Hematopoietic multipotent progenitor cell (in vitro differentiated cells): ENCODE measurements around the gene RAB5IF. TPM values are rescaled to one million over a fixed set of nuclear protein-coding genes. Genes with fewer than 3 reads are reported as not detected.
"Not testable (repeated sequence)": the region's sequence is repeated elsewhere in the genome, so short reads cannot be mapped to it uniquely, and the experiment has no call there.

ENCODE experiments used
- DNase-seq, 3 donors: peaks; one replicate each; pipeline ENCODE4 v3.0.0-alpha.2; 2011 to 2015; ENCODE audit warnings: low read depth in 2 of 3, low spot score in 2 of 3
- total RNA-seq: library from RNA; depleted of rRNA; stranded (reverse); fragments of >200 nt; gene quantifications from one replicate; pipeline ENCODE4 v1.2.3, GENCODE V29; 2012

Gene RAB5IF
- total RNA-seq, 1 donor = 52.8 TPM

GRCh38 chr20:36624944-36625324 lies 19.4 kb downstream of the RAB5IF start:
- no peak for DNase-seq

- no peak for DNase-seq
These were observed 22.5 kb downstream of the RAB5IF start for GRCh38 chr20:36628076-36628475.

DNA sequence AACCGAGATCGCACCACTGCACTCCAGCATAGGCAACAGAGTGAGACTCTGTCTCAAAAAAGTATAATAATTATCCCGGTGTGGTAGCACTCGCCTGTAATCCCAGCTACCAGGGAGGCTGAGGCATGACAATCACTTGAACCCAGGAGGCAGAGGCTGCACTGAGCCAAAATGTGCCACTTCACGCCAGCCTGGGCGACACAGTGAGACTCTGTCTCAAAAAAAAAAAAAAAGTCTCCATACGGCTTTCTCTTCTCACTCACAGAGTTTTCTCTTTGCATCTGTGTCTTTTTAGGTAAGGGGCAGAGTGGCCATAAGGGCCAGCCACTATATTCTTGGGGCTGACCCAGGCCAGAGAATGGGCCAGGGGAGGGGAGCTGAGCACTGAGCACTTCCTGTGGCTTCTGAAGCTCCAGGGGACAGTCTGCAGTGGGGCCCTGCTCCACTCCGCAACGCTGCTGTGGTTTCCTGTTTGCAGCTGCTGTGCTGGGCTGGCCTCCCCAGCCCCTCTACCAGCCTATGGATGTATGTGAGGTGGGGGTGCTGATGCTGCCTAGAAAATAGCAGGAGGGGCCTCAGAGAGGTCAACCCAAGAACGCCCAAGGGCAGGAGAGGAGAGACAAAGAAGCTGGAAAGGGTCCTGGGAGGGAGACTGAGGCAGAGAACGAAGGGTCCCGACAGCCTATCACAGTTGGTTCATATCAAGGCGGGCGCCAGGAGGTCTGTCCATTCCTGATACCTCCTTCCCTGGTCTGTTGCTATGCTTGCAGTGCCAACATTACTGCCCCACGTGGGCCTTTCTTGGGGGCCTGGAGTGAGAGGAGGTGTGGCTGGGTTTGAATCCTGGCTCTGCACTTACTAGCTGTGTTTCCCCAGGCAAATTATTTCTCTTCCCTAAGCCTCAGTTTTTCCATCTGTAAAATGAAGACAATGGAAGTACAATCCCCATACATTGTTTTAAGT lies 24.4 kb downstream of the RAB5IF start:
- DNase-seq = peak in 2 of 3 donors; percentile 43 to 52

DNA sequence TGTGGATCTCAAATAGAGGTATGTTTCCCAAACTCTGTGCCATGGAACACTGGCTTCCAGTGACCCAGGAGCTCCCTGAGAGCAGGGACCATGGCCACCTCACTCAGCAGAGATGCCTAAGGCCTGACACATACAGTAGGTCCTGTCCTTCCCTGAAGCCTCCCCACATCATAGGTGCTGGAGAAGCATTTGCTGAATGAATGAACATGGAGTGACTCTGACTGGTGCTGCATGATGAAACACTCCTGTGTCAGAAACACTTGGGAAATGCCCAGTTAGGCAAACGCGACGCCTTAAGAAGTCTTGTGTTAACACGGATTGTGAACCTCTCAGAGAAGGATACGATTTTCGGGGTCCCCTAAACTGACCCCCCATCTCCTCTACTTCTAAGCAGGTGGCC lies 26.1 kb downstream of the RAB5IF start:
- DNase-seq = no peak

DNA sequence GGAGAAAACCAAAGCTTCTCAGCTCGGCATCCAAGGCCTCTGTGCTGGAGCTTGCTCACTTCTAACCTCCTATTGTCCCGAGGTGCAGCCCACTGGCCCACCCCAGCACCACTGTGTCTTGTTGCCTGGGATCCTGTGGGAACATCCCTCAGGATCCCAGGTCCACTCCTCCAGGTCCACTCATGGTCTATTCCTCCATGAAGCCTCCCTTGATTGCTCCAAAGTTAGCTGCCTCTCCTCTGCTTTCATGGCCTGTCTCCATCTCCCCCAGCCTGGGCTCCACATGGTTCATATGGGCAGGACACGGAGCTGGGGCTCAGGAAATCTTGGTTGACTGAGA lies 26.5 kb downstream of the RAB5IF start:
- DNase-seq = no peak

- no peak for DNase-seq
These were observed 27.1 kb downstream of the RAB5IF start for GRCh38 chr20:36632487-36633284.

DNA sequence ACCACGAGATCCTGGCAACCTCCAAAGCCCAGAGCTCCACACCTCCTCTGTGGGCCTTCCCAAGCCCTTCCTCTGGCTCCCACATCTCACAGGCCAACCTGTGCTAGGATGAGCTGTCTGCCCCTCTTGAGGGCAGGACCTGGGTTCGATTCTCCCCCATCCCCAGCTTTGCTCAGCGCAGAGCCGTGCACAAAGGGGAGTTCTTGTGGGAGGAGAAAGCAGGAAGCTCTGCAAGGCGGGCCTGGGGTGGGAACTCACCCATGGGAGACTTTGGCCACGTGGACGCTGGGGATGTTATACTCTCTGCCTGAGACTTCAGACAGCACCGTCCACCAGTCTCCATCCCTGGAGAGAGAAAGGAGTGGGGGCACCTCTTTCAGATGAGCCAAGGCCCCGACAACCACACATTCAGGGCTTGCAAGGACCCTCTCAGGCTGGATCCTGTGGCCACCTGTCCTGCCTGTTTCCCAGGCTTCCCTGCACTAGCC lies 27.8 kb downstream of the RAB5IF start:
- no peak for DNase-seq

GRCh38 chr20:36634342-36634741 lies 28.8 kb downstream of the RAB5IF start:
- no peak for DNase-seq

DNA sequence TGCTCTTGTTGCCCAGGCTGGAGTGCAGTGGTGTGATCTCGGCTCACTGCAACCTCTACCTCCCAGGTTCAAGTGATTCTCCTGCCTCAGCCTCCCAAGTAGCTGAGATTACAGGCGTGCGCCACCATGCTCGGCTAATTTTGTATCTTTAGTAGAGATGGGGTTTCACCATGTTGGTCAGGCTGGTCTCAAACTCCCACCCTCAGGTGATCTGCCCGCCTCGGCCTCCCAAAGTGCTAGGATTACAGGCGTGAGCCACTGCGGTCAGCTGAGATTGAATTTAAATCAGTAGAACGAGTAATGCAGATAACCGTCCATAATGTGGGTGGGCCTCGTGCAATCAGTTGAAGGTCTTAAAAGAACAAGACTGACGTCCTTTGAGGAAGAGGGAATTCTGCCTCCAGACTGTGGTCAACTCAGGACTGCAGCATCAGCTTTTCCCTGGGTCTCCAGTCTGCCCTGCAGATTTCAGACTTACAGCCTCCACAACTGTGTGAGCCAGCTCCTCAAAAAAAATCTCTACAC lies 33.4 kb downstream of the RAB5IF start:
- DNase-seq = not testable (repeated sequence)

GRCh38 chr20:36641506-36641843 lies 35.9 kb downstream of the RAB5IF start:
- no peak for DNase-seq

DNA sequence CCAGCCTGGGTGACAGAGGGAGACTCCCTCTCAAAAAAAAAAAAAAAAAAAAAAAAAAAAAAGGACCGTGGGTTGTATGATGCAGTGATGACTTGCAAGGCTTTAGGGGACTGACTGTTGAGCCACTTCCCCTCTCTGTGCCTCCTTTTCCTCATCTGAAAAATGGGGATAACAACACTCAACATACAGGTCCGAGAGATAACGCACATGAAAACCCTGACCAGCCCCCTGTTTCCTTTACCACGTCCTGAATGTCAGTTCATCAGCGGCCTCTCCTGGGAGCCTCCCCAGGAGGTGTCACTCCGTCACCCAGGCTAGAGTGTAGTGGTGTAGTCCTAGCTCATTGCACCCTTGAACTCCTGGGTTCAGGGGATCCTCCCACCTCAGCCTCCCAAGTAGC lies 36.6 kb downstream of the RAB5IF start:
- peak in 1 of 3 donors; percentile 50 for DNase-seq

DNA sequence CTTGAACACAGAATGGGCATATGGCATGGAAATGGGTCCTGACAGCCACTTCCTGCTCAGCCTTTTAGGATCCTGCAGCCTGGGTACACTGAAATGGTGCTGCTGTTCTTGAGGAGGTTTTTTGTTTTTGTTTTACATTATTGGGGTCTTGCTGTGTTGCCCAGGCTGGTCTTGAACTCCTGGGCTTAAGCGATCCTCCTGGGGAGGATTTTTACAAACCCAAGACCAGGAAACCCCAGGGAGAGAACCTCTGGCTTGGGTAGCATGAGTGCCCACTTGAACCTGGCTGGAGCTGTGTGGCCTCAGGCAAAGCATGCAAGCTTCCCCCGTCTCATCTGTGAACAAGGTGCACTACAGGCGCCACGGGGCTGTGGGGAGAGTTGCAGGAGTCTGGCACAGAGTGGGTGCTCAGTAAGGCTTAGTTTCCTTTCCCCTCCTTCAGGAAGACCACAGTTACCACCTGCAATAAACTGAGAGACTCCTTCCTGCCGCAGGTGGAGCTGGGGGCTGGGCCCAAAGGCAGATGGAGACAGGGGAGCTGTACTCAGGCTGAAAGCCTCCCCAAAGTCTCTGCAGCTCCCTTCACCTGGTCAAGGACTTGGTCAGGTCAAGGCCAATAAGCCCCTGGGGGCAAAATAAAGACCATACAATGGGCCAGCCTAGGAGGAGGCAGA lies 38.6 kb downstream of the RAB5IF start:
- no peak for DNase-seq

GRCh38 chr20:36644706-36645095 lies 39.1 kb downstream of the RAB5IF start:
- no peak for DNase-seq

GRCh38 chr20:36645353-36645752 lies 39.8 kb downstream of the RAB5IF start:
- no peak for DNase-seq

DNA sequence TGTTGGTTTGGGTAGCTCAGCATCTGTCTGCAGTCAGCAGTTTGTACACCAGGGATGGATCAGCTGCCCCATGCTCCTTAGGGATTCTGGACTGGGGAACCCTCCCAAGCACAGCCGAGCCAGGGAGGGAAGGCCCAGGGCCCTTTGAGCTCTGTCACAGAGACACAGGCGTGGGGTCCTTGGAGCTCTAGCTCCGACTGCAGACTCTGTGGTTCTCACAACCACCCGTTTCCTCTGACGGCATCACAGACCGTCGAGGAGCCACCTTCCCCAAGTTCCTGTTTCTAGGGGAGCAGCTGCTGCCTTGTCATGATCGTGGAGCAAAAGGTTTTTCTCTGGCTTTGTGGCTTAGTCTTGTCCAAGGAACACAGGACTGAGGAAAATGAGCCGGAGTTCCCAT lies 40.4 kb downstream of the RAB5IF start, which contains the start of gene SLA2:
TSS of gene SLA2 (minus strand) at position 199 of the 400 bp plus-strand sequence. CDS start 4,861 bp downstream, outside the sequence.
- DNase-seq = peak; percentile 44 to 95 (median 87)

DNA sequence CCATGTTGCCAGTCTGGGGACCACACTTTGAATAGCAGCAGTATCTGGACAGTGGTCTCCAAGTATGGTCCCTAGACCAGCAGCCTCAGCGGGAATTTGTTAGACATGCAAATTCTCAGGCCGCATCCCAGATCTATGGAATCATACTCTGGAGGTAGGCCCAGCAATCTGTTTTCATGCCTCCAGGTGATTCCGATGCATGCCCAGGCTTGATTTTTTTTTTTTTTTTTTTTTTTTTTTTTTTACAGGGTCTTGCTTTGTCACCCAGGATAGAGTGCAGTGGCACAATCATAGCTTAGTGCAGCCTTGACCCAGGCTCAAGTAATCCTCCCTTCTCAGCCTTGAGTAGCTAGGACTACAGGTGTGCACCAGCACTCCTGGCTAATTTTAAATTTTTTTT lies 41.1 kb downstream of the RAB5IF start:
- no peak for DNase-seq

DNA sequence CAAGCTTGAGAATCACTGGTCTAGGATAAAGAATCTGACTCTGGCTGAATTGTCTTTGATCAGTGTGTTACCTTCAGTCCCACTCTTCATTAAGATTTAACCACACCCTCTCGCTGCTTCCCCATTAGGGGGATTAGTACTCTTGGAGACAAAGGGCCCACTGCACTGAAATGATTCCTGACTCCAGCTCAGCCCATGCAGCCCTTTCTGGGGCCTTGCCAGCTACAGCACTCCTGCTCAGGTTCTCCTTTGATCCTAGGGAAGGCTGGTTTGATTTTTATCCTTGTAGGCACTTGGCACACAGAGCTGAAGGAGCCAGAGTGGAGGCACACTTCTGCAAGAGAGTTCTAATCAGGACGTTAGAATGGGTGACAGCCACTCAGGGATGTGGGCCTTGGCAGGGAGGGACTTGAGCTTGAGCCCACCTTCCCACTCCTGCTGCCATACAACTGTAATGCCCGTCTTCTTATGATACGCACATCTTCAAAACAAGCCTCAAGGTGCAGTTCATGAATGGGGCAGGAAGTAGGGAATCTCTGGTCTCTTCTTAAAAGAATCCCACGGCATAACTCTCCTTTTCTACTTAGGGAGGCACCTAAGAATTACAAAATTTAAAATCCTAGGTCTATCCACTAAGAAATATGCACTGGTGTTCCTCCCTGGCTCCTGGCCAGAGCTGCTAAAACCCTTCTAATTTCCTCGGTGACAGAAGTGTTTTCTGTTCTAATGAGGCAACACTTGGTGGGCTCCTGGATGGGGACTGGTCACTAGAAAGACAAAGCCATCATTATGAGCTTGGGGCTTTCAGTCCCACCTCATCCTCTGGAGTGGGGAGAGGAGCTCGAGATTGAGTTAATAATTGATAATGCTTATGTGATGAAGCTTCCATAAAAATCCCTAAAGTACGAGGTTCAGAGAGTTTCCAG lies 41.9 kb downstream of the RAB5IF start:
- no peak for DNase-seq

- DNase-seq = no peak
These were observed 47.9 kb downstream of the RAB5IF start for GRCh38 chr20:36653456-36653855.

GRCh38 chr20:36654506-36654905 lies 48.9 kb downstream of the RAB5IF start:
- DNase-seq = no peak

- DNase-seq = no peak
These were observed 49.4 kb downstream of the RAB5IF start for GRCh38 chr20:36655004-36655403.
